Measurements from ENCODE around the gene PDP2. TPM values are rescaled to one million over a fixed set of nuclear protein-coding genes. Genes with fewer than 3 reads are reported as not detected.

PDP2 gene
- total and polyA plus RNA-seq, 9 of the 15 experiments (the other 6 are each of a cell fraction or from before 2014, with no cell fraction given) = 2.5 to 24.3 (median 7.2) TPM

DNA sequence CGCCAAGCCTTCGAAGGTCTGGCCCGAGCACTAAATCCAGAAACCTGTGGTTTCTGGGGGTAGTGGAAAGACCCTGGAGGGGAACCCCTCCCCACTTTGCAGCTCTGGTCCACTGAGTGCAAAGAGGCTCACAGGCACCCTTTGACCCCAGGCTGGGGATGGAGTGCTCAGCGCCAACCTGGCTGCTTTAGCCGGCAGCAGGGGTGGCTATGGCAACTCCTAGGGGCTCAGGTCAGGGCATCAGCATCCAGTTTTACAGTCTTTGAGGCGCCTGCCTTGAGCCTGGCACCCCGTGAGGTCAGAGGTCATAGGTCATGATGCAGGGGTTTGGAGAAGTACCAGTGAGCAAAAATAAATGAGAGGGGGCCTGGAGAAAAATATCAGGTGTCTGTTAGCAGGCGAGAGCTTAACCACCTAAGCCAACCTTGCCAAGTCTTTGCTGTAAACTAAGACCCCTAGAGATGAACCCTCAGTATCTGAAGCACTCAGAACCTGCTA, 18.2 kb upstream of the PDP2 start:
- FAIRE-seq = no peak
- CTCF ChIA-PET (ENCODE audit: low intra/inter-chr PET ratio) = no interaction called here
- intact Hi-C loops (cut with micrococcal nuclease) = no loop called here

More for the DNA sequence above, 18.2 kb upstream of the PDP2 start:
- Histone ChIP-seq H3K9me3 (replicated peaks; ENCODE audit: control insufficient read depth, insufficient read depth, low read depth, low read length) (no peaks in the 10 kb centered on the region), H3K4me2 (ENCODE audit: insufficient read depth, low read length) (no peak overlapping the region), H3K9me1 (ENCODE audit: control insufficient read depth, insufficient read depth, low read length) (no peaks in the 10 kb centered on the region), H3K79me2 (ENCODE audit: control insufficient read depth, insufficient read depth, low read length) (no peaks in the 10 kb centered on the region), H4K20me1 (replicated peaks; ENCODE audit: control insufficient read depth, insufficient read depth, low read length) (no peaks in the 10 kb centered on the region), H3K4me1 (replicated peaks in 1 of 2; ENCODE audit: control insufficient read depth in 2 of 2, insufficient read depth in 2 of 2, low read length in 2 of 2) (no peaks in the 10 kb centered on the region; a peak in 1 of 5 replicates), H3K9ac (ENCODE audit: insufficient read depth in 1 of 2, low read depth in 2 of 2, low read length in 2 of 2) (no peak overlapping the region), H3K36me3 (ENCODE audit: control insufficient read depth, insufficient read depth, low read length) (no peaks in the 10 kb centered on the region), H3K27ac (ENCODE audit: extremely low read depth, low read depth, low read length) (no peak overlapping the region), H3K27me3 (ENCODE audit: control insufficient read depth in 2 of 2, insufficient read depth in 2 of 2, low read length in 2 of 2) (no peaks in the 10 kb centered on the region), H2AFZ (ENCODE audit: low read depth, low read length) (no peak overlapping the region), H3K4me3 (no peak overlapping the region)
- WGBS (ENCODE audit: insufficient coverage, low coverage, missing lambda C conversion rate) = 35% methylated on average over 8 of the region's 8 CpGs
- TF ChIP-seq NR2C2 (CRISPR knock-in tag; IDR thresholded peaks at IDR 0.05) (peak; percentile 52; the same call in 1 of the 2 replicates), NR2C2 (tag; IDR thresholded peaks at IDR 0.05) (peak; percentile 78), NR2C1 (IDR thresholded peaks at IDR 0.05) (peak; percentile 86), NR2C1 (tag; IDR thresholded peaks at IDR 0.05) (peak; percentile 88)
- TF ChIP-seq, protein P1, sequence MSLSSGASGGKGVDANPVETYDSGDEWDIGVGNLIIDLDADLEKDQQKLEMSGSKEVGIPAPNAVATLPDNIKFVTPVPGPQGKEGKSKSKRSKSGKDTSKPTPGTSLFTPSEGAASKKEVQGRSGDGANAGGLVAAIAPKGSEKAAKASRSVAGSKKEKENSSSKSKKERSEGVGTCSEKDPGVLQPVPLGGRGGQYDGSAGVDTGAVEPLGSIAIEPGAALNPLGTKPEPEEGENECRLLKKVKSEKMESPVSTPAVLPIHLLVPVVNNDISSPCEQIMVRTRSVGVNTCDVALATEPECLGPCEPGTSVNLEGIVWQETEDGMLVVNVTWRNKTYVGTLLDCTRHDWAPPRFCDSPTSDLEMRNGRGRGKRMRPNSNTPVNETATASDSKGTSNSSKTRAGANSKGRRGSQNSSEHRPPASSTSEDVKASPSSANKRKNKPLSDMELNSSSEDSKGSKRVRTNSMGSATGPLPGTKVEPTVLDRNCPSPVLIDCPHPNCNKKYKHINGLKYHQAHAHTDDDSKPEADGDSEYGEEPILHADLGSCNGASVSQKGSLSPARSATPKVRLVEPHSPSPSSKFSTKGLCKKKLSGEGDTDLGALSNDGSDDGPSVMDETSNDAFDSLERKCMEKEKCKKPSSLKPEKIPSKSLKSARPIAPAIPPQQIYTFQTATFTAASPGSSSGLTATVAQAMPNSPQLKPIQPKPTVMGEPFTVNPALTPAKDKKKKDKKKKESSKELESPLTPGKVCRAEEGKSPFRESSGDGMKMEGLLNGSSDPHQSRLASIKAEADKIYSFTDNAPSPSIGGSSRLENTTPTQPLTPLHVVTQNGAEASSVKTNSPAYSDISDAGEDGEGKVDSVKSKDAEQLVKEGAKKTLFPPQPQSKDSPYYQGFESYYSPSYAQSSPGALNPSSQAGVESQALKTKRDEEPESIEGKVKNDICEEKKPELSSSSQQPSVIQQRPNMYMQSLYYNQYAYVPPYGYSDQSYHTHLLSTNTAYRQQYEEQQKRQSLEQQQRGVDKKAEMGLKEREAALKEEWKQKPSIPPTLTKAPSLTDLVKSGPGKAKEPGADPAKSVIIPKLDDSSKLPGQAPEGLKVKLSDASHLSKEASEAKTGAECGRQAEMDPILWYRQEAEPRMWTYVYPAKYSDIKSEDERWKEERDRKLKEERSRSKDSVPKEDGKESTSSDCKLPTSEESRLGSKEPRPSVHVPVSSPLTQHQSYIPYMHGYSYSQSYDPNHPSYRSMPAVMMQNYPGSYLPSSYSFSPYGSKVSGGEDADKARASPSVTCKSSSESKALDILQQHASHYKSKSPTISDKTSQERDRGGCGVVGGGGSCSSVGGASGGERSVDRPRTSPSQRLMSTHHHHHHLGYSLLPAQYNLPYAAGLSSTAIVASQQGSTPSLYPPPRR (CRISPR knock-in tag; IDR thresholded peaks at IDR 0.05; ENCODE audit: borderline replicate concordance) = no peak
- ATAC-seq (no peak), DNase-seq (ENCODE audit: extremely low read depth in 1 of 4, low spot score in 3 of 4) (no peak)
- POLR2A ChIA-PET = interaction anchor here (0.6 kb wide), 1 partner anchor 427 kb away, joined by 3 read pairs; no protein-coding TSS in a partner anchor
- in situ Hi-C loops (cut with MboI) = loop anchor here (10.0 kb wide), 1 partner anchor 457 kb away; no protein-coding TSS in a partner anchor
- BruUV-seq (replicated peaks) = no TSS peak

Data from K562 (cell line).